GM23338 (cell line): ENCODE measurements around the gene RELN.
A peak's percentile ranks its signal among the peaks of the same experiment; 100 is the strongest.

Experiments used
- CREB1 ChIP-seq: fragments of 250-450 bp; sonication (Bioruptor Pico); IDR thresholded peaks from 2 replicates; pipeline ENCODE4 v1.5.0; 2020; ENCODE audit warnings: low read depth, mild to moderate bottlenecking, moderate library complexity
- EZH2 ChIP-seq: fragments of 200-600 bp; sonication (generic); IDR thresholded peaks from one replicate; pipeline ENCODE4 v1.8.0; 2017; ENCODE audit warnings: antibody characterized with exemption, mild to moderate bottlenecking, low read depth; ENCODE audit not compliant: unreplicated experiment
- EZH2phosphoT487 ChIP-seq: fragments of 200-600 bp; sonication (generic); IDR thresholded peaks from one replicate; pipeline ENCODE4 v1.8.1; 2018; ENCODE audit warnings: antibody characterized with exemption; ENCODE audit not compliant: unreplicated experiment
- JUNB ChIP-seq: IDR thresholded peaks from one replicate; pipeline ENCODE4 v1.6.1; 2016; ENCODE audit warnings: antibody characterized with exemption; ENCODE audit not compliant: unreplicated experiment
- POLR2AphosphoS5 ChIP-seq: IDR thresholded peaks from 2 replicates; pipeline ENCODE4 v1.6.1; 2016; ENCODE audit warnings: antibody characterized with exemption, low read depth
- STAT1 ChIP-seq: IDR thresholded peaks from one replicate; pipeline ENCODE4 v1.6.1; 2016; ENCODE audit warnings: antibody characterized with exemption; ENCODE audit not compliant: unreplicated experiment
- ZNF114 ChIP-seq: fragments of 250-450 bp; sonication (Bioruptor Pico); IDR thresholded peaks from 2 replicates; pipeline ENCODE4 v1.5.0; 2020; ENCODE audit warnings: mild to moderate bottlenecking, moderate library complexity
- ZNF331 ChIP-seq: fragments of 250-450 bp; sonication (Bioruptor Pico); IDR thresholded peaks from 2 replicates; pipeline ENCODE4 v1.5.0; 2020; ENCODE audit warnings: low read depth, mild to moderate bottlenecking, moderate library complexity
- TF ChIP-seq, protein P1 (sequence below), 2 experiments: fragments of 200-600 bp in 1 of 2; sonication (generic) in 1 of 2; conservative IDR thresholded peaks; 2 replicates each; pipeline versions ENCODE4 v1.5.1 to v1.6.1; 2016 to 2017; ENCODE audit warnings: antibody characterized with exemption in 2 of 2, low read depth in 2 of 2, mild to moderate bottlenecking in 2 of 2, moderate library complexity in 1 of 2
- TF ChIP-seq, protein P2 (sequence below): IDR thresholded peaks from one replicate; pipeline ENCODE4 v1.6.1; 2018; ENCODE audit warnings: antibody characterized with exemption; ENCODE audit not compliant: unreplicated experiment
- TF ChIP-seq, protein P3 (sequence below): IDR thresholded peaks from 2 replicates; pipeline ENCODE4 v1.6.1; 2016; ENCODE audit warnings: antibody characterized with exemption
- TF ChIP-seq, protein P4 (sequence below): fragments of 250-450 bp; sonication (Bioruptor Pico); IDR thresholded peaks from 2 replicates; pipeline ENCODE4 v1.5.0; 2020; ENCODE audit warnings: mild to moderate bottlenecking, moderate library complexity

DNA sequence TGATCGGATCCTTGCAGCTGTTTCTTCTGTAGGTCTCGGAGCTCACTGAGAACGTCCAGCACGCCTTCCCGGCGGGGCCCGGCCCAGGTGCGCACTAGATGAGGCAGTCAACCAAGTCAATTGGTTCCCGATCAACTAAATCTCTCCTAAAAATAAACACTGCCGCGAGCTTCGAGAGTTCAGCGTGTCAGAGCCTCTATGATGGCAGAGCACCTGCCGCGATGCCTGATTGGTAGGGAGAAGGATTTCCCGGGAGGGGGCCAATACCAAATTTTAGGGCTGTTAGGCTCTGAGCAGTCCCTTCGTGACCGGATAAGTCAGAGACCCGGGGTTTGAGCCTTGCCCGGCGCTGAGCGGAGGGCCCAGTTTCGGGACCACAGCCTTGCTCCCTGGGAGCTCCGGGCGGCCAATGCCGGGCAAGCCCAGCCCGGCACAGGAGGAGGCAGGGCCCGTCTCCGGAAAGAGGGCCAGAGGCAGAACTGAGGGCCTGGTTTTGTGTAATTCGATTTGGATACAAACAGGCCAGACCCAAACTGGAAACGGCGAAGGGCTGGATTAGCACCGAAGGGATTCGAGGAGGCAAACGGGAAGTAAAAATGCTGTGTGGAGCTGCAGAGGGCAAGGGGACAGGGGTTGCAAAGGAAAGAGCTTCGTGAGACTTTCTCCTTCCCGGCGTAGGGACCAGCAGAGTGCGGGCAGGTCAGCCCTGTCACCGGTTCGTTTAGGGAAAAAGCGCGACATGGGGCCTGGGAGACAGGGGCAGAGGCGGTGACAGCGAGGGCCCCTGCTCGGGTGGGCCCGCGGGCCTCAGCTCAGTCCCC is 544.0 kb downstream of the RELN start:
- no peak for TF ChIP-seq EZH2phosphoT487
- TF ChIP-seq, protein P1, sequence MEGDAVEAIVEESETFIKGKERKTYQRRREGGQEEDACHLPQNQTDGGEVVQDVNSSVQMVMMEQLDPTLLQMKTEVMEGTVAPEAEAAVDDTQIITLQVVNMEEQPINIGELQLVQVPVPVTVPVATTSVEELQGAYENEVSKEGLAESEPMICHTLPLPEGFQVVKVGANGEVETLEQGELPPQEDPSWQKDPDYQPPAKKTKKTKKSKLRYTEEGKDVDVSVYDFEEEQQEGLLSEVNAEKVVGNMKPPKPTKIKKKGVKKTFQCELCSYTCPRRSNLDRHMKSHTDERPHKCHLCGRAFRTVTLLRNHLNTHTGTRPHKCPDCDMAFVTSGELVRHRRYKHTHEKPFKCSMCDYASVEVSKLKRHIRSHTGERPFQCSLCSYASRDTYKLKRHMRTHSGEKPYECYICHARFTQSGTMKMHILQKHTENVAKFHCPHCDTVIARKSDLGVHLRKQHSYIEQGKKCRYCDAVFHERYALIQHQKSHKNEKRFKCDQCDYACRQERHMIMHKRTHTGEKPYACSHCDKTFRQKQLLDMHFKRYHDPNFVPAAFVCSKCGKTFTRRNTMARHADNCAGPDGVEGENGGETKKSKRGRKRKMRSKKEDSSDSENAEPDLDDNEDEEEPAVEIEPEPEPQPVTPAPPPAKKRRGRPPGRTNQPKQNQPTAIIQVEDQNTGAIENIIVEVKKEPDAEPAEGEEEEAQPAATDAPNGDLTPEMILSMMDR (conservative IDR thresholded peaks at IDR 0.05; ENCODE audit: low read depth in 2 of 2): no peak
- TF ChIP-seq POLR2AphosphoS5: 0 out of 2 replicates have a peak, but pooled peaks have one; percentile 1
- TF ChIP-seq EZH2: no peak
- no peak for TF ChIP-seq ZNF331
- TF ChIP-seq, protein P2, sequence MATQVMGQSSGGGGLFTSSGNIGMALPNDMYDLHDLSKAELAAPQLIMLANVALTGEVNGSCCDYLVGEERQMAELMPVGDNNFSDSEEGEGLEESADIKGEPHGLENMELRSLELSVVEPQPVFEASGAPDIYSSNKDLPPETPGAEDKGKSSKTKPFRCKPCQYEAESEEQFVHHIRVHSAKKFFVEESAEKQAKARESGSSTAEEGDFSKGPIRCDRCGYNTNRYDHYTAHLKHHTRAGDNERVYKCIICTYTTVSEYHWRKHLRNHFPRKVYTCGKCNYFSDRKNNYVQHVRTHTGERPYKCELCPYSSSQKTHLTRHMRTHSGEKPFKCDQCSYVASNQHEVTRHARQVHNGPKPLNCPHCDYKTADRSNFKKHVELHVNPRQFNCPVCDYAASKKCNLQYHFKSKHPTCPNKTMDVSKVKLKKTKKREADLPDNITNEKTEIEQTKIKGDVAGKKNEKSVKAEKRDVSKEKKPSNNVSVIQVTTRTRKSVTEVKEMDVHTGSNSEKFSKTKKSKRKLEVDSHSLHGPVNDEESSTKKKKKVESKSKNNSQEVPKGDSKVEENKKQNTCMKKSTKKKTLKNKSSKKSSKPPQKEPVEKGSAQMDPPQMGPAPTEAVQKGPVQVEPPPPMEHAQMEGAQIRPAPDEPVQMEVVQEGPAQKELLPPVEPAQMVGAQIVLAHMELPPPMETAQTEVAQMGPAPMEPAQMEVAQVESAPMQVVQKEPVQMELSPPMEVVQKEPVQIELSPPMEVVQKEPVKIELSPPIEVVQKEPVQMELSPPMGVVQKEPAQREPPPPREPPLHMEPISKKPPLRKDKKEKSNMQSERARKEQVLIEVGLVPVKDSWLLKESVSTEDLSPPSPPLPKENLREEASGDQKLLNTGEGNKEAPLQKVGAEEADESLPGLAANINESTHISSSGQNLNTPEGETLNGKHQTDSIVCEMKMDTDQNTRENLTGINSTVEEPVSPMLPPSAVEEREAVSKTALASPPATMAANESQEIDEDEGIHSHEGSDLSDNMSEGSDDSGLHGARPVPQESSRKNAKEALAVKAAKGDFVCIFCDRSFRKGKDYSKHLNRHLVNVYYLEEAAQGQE: no peak
- TF ChIP-seq STAT1: no peak
- no peak for TF ChIP-seq JUNB
- no peak for TF ChIP-seq ZNF114 (CRISPR knock-in tag)
- TF ChIP-seq, protein P3, sequence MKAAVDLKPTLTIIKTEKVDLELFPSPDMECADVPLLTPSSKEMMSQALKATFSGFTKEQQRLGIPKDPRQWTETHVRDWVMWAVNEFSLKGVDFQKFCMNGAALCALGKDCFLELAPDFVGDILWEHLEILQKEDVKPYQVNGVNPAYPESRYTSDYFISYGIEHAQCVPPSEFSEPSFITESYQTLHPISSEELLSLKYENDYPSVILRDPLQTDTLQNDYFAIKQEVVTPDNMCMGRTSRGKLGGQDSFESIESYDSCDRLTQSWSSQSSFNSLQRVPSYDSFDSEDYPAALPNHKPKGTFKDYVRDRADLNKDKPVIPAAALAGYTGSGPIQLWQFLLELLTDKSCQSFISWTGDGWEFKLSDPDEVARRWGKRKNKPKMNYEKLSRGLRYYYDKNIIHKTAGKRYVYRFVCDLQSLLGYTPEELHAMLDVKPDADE: no peak
- no peak for TF ChIP-seq CREB1 (CRISPR knock-in tag)
- TF ChIP-seq, protein P4, sequence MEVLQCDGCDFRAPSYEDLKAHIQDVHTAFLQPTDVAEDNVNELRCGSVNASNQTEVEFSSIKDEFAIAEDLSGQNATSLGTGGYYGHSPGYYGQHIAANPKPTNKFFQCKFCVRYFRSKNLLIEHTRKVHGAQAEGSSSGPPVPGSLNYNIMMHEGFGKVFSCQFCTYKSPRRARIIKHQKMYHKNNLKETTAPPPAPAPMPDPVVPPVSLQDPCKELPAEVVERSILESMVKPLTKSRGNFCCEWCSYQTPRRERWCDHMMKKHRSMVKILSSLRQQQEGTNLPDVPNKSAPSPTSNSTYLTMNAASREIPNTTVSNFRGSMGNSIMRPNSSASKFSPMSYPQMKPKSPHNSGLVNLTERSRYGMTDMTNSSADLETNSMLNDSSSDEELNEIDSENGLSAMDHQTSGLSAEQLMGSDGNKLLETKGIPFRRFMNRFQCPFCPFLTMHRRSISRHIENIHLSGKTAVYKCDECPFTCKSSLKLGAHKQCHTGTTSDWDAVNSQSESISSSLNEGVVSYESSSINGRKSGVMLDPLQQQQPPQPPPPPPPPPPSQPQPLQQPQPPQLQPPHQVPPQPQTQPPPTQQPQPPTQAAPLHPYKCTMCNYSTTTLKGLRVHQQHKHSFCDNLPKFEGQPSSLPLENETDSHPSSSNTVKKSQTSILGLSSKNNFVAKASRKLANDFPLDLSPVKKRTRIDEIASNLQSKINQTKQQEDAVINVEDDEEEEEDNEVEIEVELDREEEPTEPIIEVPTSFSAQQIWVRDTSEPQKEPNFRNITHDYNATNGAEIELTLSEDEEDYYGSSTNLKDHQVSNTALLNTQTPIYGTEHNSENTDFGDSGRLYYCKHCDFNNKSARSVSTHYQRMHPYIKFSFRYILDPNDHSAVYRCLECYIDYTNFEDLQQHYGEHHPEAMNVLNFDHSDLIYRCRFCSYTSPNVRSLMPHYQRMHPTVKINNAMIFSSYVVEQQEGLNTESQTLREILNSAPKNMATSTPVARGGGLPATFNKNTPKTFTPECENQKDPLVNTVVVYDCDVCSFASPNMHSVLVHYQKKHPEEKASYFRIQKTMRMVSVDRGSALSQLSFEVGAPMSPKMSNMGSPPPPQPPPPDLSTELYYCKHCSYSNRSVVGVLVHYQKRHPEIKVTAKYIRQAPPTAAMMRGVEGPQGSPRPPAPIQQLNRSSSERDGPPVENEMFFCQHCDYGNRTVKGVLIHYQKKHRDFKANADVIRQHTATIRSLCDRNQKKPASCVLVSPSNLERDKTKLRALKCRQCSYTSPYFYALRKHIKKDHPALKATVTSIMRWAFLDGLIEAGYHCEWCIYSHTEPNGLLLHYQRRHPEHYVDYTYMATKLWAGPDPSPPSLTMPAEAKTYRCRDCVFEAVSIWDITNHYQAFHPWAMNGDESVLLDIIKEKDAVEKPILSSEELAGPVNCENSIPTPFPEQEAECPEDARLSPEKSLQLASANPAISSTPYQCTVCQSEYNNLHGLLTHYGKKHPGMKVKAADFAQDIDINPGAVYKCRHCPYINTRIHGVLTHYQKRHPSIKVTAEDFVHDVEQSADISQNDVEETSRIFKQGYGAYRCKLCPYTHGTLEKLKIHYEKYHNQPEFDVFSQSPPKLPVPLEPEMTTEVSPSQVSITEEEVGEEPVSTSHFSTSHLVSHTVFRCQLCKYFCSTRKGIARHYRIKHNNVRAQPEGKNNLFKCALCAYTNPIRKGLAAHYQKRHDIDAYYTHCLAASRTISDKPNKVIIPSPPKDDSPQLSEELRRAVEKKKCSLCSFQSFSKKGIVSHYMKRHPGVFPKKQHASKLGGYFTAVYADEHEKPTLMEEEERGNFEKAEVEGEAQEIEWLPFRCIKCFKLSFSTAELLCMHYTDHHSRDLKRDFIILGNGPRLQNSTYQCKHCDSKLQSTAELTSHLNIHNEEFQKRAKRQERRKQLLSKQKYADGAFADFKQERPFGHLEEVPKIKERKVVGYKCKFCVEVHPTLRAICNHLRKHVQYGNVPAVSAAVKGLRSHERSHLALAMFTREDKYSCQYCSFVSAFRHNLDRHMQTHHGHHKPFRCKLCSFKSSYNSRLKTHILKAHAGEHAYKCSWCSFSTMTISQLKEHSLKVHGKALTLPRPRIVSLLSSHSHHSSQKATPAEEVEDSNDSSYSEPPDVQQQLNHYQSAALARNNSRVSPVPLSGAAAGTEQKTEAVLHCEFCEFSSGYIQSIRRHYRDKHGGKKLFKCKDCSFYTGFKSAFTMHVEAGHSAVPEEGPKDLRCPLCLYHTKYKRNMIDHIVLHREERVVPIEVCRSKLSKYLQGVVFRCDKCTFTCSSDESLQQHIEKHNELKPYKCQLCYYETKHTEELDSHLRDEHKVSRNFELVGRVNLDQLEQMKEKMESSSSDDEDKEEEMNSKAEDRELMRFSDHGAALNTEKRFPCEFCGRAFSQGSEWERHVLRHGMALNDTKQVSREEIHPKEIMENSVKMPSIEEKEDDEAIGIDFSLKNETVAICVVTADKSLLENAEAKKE (CRISPR knock-in tag): no peak
